Heart right ventricle (tissue), 16 donors: Measurements from ENCODE around the gene ADK. TPM values are rescaled to one million over a fixed set of nuclear protein-coding genes. Genes with fewer than 3 reads are reported as not detected.

ENCODE experiments used
- ATAC-seq, 8 donors: fragments of 200-7000 bp; cut with Tn5 transposase; one replicate each; pipeline ENCODE4 v1.9.1; 2020; ENCODE audit warnings: mild to moderate bottlenecking in 8 of 8, moderate library complexity in 8 of 8, moderate number of reproducible peaks in 1 of 8
- DNase-seq, 2 donors: peaks; one replicate each; pipeline ENCODE4 v3.0.0-alpha.2; 2020
- H3K27ac ChIP-seq, 10 donors: fragments of 200-600 bp; sonication (generic) in 2 of 10; one replicate each; pipeline versions ENCODE4 v1.5.0 to v1.8.0; 2020 to 2022; ENCODE audit warnings: mild to moderate bottlenecking in 3 of 10
- H3K27me3 ChIP-seq, 7 donors: fragments of 200-600 bp; one replicate each; pipeline ENCODE4 v1.8.0; 2021 to 2022; ENCODE audit warnings: mild to moderate bottlenecking in 2 of 7
- H3K36me3 ChIP-seq, 9 donors: fragments of 200-600 bp; sonication (generic) in 1 of 9; one replicate each; pipeline versions ENCODE4 v1.5.0 to v1.8.0; 2020 to 2022; ENCODE audit warnings: mild to moderate bottlenecking in 2 of 9
- H3K4me1 ChIP-seq, 9 donors: fragments of 200-600 bp; sonication (generic) in 1 of 9; one replicate each; pipeline versions ENCODE4 v1.5.0 to v1.8.0; 2020 to 2022; ENCODE audit warnings: mild to moderate bottlenecking in 4 of 9
- H3K4me3 ChIP-seq, 10 donors: fragments of 200-600 bp; sonication (generic) in 2 of 10; one replicate each; pipeline versions ENCODE4 v1.5.0 to v1.8.0; 2020 to 2022; ENCODE audit warnings: mild to moderate bottlenecking in 7 of 10, moderate library complexity in 2 of 10
- H3K9me3 ChIP-seq, 11 donors: fragments of 200-600 bp in 10 of 11; sonication (generic) in 2 of 11; one replicate each; pipeline versions ENCODE4 v1.5.0 to v1.8.0; 2013 to 2022; ENCODE audit warnings: mild to moderate bottlenecking in 2 of 11, control low read depth in 1 of 11, moderate library complexity in 1 of 11
- CTCF ChIP-seq, 9 donors: fragments of 200-600 bp; sonication (generic) in 2 of 9; IDR thresholded peaks; one replicate each; pipeline versions ENCODE4 v1.5.0 to v1.8.0; 2021 to 2022; ENCODE audit warnings: antibody characterized with exemption in 9 of 9, mild to moderate bottlenecking in 5 of 9, moderate library complexity in 1 of 9
- WGBS, 2 donors: extraction: QIAGEN DNeasy Blood & Tissue Kit; methylation state at CpG; one replicate each; pipeline ENCODE4 v1.1.7; 2013; ENCODE audit warnings: inconsistent platforms in 1 of 2; 5-methylcytosine and 5-hydroxymethylcytosine counted together
- intact Hi-C, 10 donors: fragments of 100-400 bp; cut with DNase I; formaldehyde crosslinking; loops; one replicate each; pipeline versions ENCODE4 v1.11.1 to v1.14.2; 2022
- polyA plus RNA-seq, 2 donors: library from polyadenylated mRNA; stranded (reverse); fragments of 200-250 nt; gene quantifications; one replicate each; pipeline ENCODE4 v1.2.3, GENCODE V29; 2013
- total RNA-seq, 10 donors: library from RNA; stranded (reverse); fragmentation: NEBNext Ultra II Directional in 3 of 10; extraction: Animal tissue kit (Norgen Biotek cat#: 25700) in 3 of 10; gene quantifications; one replicate each; pipeline versions ENCODE4 v1.2.1 to v1.2.4, GENCODE V29; 2021 to 2023
- donor health status: Arrhythmogenic right ventricular cardiomyopathy.
- donor health status: ischemic (EF 13 %, LVEDD 7.1; RV severe dilation, severe dysfunction).
- donor health status: healthy with polysubstance abuse.
- donor health status: DM: no; HTN: yes; CAD: no.
- donor health status: DM: no; HTN: no; CAD: no.
- donor health status: ischemic (EF 25% LVEDD 6.9; RV normal size, moderate dysfunction).
- donor health status: ischemic (EF 25% LVEDD 5.7; RV mildly dilated, moderate dysfunction).
- donor health status: healthy.
- donor health status: DM: yes; HTN: yes; CAD: no.
- donor health status: Ischemic cardiomyopathy.
- donor health status: ischemic (EF 35%, LVEDD 5.7; RV mildly dilated, moderate dysfunction).
- donor health status: nonischemic (EF 11% LVEDD 7.7; RV severe dilation, severe dysfunction).
- donor health status: DM: yes; HTN: yes; CAD: no.
- donor health status: PGD.
- donor health status: ischemic (EF 29% LVEDD 5.4; RV normal size, mild dysfunction).
- donor health status: nonischemic (EF 23%, LVEDD 6.1; RV moderate dilation, normal function).

Gene ADK
- total and polyA plus RNA-seq, 12 donors = 13.0 to 50.0 (median 39.1) TPM

DNA sequence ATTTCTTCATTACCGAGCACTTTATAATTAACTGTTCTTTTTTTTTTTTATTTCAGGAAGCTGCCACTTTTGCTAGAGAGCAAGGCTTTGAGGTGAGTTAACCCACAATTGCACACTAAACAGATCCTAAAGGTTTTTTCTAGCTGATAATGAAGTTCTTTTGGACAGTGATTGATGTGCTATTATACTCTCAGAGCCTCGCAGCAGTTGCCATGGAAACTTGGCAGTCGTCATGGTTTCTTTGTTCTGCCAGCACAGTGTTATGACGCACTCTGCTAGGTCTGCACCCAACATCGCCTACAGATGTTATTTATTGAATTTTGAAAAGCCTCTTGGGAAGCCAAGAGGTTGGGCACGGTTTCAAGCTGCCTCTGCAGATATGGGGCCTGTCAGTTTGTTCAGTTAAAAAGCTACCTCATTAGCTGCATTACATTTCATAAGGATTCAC is 438.2 kb downstream of the ADK start:
- DNase-seq (peak; percentile 79 to 94), ATAC-seq (peak; percentile 89 to 97 (median 94))
- no peak overlapping the region for H3K4me3 ChIP-seq
- no peaks in the 10 kb centered on the region for H3K27me3 ChIP-seq
- peak overlapping the region in 9 of 10 donors; percentile 13 to 72 (median 53) for H3K27ac ChIP-seq
- H3K9me3 ChIP-seq = no peaks in the 10 kb centered on the region
- intact Hi-C loops = loop anchor here in 5 of 10 donors (5.0 to 10.0 kb wide), 4 partner anchors 233 to 516 kb away; partner anchors contain the start of gene KAT6B (in 4 of the 5)
- no peaks in the 10 kb centered on the region for H3K36me3 ChIP-seq
- no peak for TF ChIP-seq CTCF (IDR thresholded peaks at IDR 0.05)
- peaks cover 9 to 91% (median 62%) of the 10 kb centered on the region in 9 donors for H3K4me1 ChIP-seq
- 3 to 6% methylated on average over 6 of the region's 6 CpGs for WGBS, 2 donors

DNA sequence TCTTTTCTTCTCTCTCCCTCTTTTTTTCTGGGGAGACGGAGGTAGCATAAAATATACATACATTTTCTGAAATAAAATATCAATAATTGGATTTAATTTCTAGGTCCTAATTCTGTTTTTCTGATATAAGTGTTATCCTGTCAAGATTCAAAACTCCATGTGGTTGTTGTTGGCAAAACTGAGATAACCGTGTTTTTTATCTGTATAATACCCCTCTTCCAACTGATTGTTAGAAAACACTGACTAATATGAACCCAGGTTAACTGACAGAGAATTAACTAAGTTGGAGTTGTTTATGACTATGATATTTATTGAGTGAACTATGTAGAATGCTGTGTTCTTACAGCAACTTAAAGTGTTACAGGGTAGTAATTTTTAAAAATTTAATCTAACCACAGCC is 438.8 kb downstream of the ADK start:
- ATAC-seq = no peak
- no peaks in the 10 kb centered on the region for H3K27me3 ChIP-seq
- no peak overlapping the region for H3K4me3 ChIP-seq
- DNase-seq = no peak
- intact Hi-C loops = loop anchor here in 6 of 10 donors (5.0 to 10.0 kb wide), 5 partner anchors 232 to 515 kb away; partner anchors contain the start of gene KAT6B (in 4 of the 6)
- no peaks in the 10 kb centered on the region for H3K36me3 ChIP-seq
- 30 to 51% methylated on average over 2 of the region's 2 CpGs for WGBS, 2 donors
- H3K9me3 ChIP-seq = no peaks in the 10 kb centered on the region
- H3K4me1 ChIP-seq = peaks cover 9 to 91% (median 60%) of the 10 kb centered on the region in 9 donors
- no peak for TF ChIP-seq CTCF (IDR thresholded peaks at IDR 0.05)
- H3K27ac ChIP-seq = peak overlapping the region; percentile 13 to 72 (median 56)

- intact Hi-C loops = loop anchor here in 2 of 10 donors (5.0 kb wide), 2 partner anchors 229 to 301 kb away; no protein-coding TSS in a partner anchor
- no peak for DNase-seq
- WGBS, 2 donors = 60 to 61% methylated on average over 2 of the region's 2 CpGs
These were observed 442.4 kb downstream of the ADK start for GRCh38 chr10:74593470-74593869.

DNA sequence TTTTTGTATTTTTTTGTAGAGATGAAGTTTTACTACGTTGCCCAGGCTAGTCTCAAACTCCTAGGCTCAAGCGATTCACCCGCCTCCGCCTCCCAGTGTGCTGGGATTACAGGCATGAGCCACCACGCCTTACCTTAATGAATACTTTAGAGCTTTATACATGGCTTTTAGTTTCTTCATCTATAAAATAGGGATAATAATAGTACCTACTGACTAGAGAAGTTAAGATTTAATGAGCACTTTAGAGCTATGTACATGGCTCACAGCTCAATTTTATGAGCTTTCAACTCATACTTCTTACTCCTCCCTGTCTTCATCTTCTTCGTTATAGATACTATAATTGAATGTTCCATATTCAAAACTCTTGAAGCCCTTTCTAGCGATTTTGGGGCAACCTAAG is 445.7 kb downstream of the ADK start:
- Histone ChIP-seq H3K27me3 (no peaks in the 10 kb centered on the region), H3K4me3 (no peak overlapping the region), H3K27ac (no peak overlapping the region), H3K36me3 (no peaks in the 10 kb centered on the region), H3K9me3 (no peaks in the 10 kb centered on the region), H3K4me1 (peaks cover 0 to 39% (median 20%) of the 10 kb centered on the region in 9 donors)
- TF ChIP-seq CTCF (IDR thresholded peaks at IDR 0.05) = no peak
- no peak for DNase-seq
- no peak for ATAC-seq
- intact Hi-C loops = no loop called here
- 96 to 98% methylated on average over 7 of the region's 7 CpGs for WGBS, 2 donors

More at GRCh38 chr10:74593470-74593869, 442.4 kb downstream of the ADK start:
- ATAC-seq = peak in 3 of 8 donors; percentile 36 to 74 (median 43)
- Histone ChIP-seq H3K36me3 (no peaks in the 10 kb centered on the region), H3K27me3 (no peaks in the 10 kb centered on the region), H3K4me3 (no peak overlapping the region), H3K27ac (no peak overlapping the region), H3K4me1 (peaks cover 4 to 56% (median 34%) of the 10 kb centered on the region in 9 donors), H3K9me3 (no peaks in the 10 kb centered on the region)
- no peak for TF ChIP-seq CTCF (IDR thresholded peaks at IDR 0.05)
